Peyer's patch (tissue), 4 donors: ENCODE data around the gene CST9L.
"Not testable (repeated sequence)": the region's sequence is repeated elsewhere in the genome, so short reads cannot be mapped to it uniquely, and the experiment has no call there.

Experiments used
- CTCF ChIP-seq, 6 experiments: fragments of 450-650 bp in 4 of 6; fragments of 200-600 bp in 2 of 6; sonication (generic) in 1 of 6; IDR thresholded peaks; one replicate each; pipeline ENCODE4 v1.5.1; 2017 to 2019; ENCODE audit warnings: antibody characterized with exemption in 6 of 6, mild to moderate bottlenecking in 3 of 6, moderate library complexity in 1 of 6
- POLR2A ChIP-seq, 2 donors: fragments of 450-650 bp; IDR thresholded peaks; one replicate each; pipeline ENCODE4 v1.5.1; 2017; ENCODE audit warnings: antibody characterized with exemption in 2 of 2, mild to moderate bottlenecking in 2 of 2, moderate library complexity in 2 of 2

- not testable (repeated sequence) for TF ChIP-seq POLR2A, CTCF (IDR thresholded peaks at IDR 0.05)
Measured at GRCh38 chr20:23581833-23582232, 13.5 kb upstream of the CST9L start.
